NCI-H2081 (cell line): ENCODE measurements around the gene NT5C3A.
"Not testable (repeated sequence)": the region's sequence is repeated elsewhere in the genome, so short reads cannot be mapped to it uniquely, and the experiment has no call there.

Experiments
- DNase-seq, 2 experiments: peaks; one replicate each; lab custom pipeline; 2025; lab: John Stamatoyannopoulos, UW

NT5C3A gene

DNA sequence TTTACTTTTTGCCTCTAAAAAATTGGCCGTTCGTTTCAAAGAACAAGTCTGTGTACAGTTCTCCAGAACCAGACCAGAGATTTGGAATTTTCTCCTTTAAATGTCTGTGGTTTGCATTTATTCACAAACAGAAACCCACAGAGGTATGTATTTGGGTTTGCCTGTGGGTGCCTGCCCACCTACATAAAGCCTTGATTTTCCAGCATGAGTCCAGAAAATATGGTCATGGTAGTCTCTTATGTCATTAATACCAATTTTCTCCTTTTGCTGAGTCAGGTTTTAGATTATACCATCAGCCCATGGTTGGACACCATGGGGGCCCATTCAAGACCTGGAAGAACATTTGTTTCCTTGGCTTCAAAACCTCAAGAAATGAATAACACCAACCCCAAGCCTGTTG, 82.7 kb downstream of the NT5C3A start:
- DNase-seq: not testable (repeated sequence)

DNA sequence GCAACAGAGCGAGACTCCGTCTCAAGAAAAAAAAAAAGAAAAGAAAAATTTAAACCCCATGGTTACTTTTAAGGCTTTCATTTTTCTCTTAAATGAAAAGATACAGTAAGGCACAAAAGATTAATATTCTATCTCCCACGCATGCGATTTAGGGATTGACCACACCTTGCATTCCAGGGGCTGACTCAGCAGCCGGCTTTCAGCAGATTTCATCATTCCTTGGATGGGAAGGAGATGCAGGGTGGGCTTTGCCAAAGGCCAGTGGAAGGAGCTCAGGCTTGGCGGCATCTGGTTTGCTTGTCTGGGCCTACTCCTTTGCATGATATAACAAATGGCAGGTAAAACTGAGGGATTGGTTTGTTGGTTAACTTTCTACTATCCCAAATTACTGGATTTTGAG, 83.3 kb downstream of the NT5C3A start:
- not testable (repeated sequence) for DNase-seq

DNA sequence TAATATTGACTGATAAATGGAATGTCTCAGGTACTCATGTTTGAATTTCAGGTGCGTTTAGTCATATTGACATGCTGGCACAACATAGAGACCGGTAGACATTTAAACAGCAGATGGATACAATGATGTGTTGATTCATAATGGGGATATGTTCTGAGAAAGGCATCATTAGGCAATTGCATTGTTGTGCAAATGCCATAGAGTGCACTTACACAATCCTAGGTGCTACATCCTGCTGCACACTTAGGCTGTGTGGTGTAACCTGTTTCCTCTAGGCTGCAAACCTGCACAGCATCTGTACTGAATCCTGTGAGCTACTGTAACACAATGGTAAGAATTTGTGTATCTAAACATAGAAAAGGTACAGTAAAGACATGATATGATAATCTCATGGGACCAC, 85.4 kb downstream of the NT5C3A start:
- peak in 1 of 2 experiments; percentile 31 for DNase-seq

DNA sequence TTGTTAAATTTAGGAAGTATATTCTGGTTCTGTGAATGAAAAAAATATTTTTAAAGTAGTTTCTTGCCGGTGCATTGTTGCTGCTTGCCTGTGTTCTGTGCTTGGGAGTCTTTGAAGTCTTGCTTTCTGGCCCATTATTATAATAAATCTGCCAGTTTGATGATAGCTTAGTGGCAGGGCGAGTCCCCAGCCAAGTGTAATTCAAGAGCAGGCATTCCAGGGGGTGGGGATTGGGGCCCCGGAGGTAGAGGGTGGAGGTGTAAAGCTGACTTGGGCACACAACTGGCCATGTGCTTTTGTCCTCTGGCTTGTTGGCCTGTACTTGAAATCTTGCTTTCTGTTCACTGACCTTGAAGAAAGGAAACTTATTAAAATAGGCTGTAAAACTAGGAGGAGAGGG, 90.6 kb downstream of the NT5C3A start:
- DNase-seq: peak in 1 of 2 experiments; percentile 16

DNA sequence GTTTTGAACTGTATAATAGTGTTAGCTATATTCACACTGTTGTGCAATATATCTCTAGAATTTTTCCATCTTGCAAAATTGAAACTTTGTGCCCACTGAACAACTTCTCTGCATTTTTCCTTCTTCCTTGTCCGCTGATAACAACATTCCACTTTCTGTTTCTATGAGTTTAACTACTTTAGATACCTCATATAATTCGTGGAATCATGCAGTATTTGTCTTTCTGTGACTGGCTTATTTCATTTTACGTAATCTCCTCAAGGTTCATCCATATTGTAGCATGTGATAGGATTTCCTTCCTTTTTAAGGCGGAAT, 95.4 kb downstream of the NT5C3A start:
- not testable (repeated sequence) for DNase-seq

DNA sequence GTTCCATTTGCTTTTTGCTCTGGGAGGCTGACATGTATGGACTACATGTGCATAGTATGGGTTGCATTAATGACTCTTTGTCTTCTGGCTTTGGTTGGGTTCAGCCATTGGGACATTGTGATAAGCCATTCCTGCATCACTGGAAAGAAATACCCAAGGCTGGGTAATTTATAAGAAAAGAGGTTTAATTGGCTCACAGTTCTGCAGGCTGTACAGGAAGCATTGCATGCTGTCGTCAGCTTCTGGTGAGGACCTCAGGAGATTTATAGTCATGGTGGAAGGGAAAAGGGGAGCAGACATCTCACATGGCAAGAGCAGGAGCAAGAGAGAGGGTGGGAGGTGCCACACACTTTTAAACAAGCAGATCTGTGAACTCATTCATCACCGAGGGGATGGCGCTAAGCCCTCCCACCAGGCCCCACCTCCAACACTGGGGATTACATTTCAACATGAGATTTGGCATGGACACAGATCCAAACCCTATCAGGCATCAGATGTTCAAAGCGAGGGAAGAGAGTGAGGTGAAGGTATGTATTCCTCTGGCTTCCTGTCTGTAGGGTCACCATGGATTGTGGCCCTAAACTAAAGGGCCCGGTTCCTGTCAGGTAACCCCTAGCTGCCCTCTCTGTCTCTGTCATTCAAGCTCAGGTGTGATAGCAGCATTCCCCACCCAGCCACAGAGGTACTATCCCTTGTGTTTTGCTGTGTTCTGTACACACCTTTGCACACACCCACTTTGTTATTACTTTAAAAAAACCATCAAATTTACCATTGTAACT, 95.9 kb downstream of the NT5C3A start:
- DNase-seq: not testable (repeated sequence)

DNA sequence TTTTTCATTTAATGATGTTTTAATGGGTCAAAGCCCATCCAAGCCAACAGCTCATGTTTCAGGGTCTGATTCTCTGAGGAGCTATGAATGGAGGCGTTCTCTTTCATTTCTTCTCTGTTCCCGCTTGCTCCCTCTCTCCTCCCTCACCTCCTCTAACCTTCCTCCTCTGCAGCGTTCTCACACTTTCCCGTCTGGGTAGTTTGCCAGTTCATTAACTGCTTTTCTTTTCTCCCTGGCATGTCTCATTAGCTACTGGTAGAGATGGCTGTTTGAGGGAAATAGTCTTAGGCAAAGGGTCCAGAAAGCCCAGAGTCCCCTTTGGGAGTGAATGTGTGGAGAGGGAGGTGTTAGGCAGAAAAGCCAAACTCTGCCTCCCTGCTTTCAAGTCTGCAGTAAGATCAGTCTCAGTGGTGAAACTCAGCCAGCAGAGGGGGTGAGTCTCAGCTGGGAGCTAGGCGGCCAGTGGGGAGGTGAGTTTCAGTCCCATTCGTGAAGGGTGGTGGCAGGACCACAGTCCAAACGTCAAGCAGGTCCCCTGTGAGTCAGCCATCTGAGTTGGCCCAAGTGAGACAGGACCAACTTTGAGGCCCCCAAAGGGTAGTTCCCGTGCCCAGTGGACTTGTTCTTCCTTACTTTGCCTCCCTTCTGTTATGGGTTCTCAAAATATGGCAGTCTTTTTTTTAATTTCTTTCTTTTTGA, 98.0 kb downstream of the NT5C3A start:
- not testable (repeated sequence) for DNase-seq
